RWPE1 (cell line): ENCODE data around the gene RBPMS2.

Experiments
- CTCF ChIA-PET: fragments of 350-600 bp; sonication (Branson Sonifier 250); formaldehyde crosslinking; extraction: SDS; loops from one replicate; lab custom pipeline; 2021; lab: Yijun Ruan, JAX
- POLR2A ChIA-PET: fragments of 400-600 bp; formaldehyde crosslinking; extraction: SDS; loops from one replicate; lab custom pipeline; 2020; ENCODE audit warnings: antibody characterized with exemption; ENCODE audit not compliant: low non-redundant PET; lab: Yijun Ruan, JAX
- DNase-seq: peaks from one replicate; pipeline ENCODE4 v3.0.0; 2012; ENCODE audit warnings: low spot score
- H3K27ac ChIP-seq: fragments of 450-650 bp; 2 replicates; pipeline ENCODE4 v1.5.1; 2017
- TF ChIP-seq, protein P1 (sequence below): fragments of 450-650 bp; conservative IDR thresholded peaks from 2 replicates; pipeline ENCODE4 v1.5.1; 2017; ENCODE audit warnings: low read depth, mild to moderate bottlenecking

The RBPMS2 gene

DNA sequence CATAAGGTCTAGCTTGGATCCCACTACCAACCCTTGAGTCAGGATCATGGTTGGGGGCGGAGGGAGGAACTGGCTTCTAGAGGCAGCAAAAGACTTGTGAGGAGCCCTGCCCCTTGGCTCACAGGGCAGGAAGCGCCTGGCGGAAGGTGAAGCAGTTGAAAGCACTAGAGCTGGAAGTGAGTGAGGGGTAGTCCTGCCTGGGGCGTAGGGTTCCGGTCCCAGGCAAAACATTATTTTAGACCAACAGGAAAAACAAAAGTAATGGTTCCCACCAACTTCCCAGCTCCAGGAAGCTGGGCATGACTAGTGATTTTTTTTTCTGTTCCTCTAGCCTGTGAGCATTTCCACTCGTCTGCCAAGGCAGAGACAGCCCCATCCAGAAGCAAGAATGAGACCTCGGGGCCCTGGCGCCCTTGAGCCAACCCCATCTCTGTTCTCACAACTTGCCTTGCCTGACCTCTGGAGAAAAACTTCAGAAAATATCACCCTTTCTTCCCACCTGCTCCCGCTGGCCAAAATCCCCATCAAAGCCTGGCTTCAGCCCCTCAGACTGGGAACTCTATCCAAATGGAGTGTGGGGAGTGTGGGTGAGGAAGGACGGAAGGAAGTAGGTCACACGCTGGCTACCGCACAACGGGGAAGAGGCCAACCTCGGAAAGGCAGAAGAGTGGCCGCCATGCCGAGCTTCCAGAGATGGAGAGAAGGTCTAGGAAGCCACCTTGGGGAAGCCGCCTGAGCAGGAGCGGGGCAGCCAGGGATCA lies 57.5 kb downstream of the RBPMS2 start:
- TF ChIP-seq, protein P1, sequence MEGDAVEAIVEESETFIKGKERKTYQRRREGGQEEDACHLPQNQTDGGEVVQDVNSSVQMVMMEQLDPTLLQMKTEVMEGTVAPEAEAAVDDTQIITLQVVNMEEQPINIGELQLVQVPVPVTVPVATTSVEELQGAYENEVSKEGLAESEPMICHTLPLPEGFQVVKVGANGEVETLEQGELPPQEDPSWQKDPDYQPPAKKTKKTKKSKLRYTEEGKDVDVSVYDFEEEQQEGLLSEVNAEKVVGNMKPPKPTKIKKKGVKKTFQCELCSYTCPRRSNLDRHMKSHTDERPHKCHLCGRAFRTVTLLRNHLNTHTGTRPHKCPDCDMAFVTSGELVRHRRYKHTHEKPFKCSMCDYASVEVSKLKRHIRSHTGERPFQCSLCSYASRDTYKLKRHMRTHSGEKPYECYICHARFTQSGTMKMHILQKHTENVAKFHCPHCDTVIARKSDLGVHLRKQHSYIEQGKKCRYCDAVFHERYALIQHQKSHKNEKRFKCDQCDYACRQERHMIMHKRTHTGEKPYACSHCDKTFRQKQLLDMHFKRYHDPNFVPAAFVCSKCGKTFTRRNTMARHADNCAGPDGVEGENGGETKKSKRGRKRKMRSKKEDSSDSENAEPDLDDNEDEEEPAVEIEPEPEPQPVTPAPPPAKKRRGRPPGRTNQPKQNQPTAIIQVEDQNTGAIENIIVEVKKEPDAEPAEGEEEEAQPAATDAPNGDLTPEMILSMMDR = no peak
- H3K27ac ChIP-seq = no peak overlapping the region
- no peak for DNase-seq
- POLR2A ChIA-PET = no interaction called here
- CTCF ChIA-PET = interaction anchor here (0.6 to 1.3 kb wide), 3 partner anchors 10 to 553 kb away, joined by 3 to 4 read pairs (median 3); no protein-coding TSS in a partner anchor

DNA sequence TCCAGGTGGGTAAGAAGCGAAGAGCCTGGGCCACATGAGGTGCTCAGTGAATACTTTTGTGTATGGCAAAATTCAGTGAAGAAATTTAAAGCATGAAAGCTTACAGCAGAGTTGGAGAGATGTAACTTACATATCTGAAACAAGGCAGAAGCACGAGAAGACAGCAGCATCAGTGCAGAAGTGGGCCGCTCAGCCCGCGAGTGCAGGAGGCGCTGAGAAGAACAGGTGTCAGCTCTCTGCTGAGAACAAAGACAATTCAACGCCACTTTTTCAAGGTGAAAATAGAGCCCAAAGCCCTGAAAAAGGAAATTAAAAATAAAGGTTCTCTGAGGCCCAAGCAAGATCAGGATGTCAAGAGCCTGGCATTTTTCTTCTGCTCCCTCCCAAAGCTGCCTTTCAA lies 58.3 kb downstream of the RBPMS2 start:
- TF ChIP-seq, protein P1 = no peak
- POLR2A ChIA-PET = no interaction called here
- DNase-seq = no peak
- CTCF ChIA-PET = interaction anchor here (0.7 to 1.3 kb wide), 4 partner anchors 10 to 337 kb away, joined by 3 to 4 read pairs (median 3); no protein-coding TSS in a partner anchor
- no peak overlapping the region for H3K27ac ChIP-seq

DNA sequence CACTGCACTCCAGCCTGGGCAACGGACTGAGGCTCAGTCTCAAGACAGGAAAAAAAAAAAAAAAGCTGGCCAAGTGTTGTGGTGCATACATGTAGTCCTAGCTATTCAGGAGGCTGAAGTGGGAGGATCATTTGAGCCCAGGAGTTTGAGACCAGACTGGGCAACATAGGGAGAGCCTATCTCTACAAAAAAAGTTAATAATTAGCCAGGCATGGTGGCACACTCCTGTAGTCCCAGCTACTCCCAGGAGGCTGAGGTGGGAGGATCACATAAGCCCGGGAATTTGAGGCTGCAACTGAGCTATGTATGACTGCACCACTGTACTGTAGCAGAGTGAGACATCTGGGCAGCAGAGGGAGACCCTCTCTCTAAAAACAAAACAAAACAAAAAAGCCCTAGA lies 58.9 kb downstream of the RBPMS2 start:
- no peak for DNase-seq
- ChIA-PET POLR2A (no interaction called here), CTCF (interaction anchor here (0.6 to 1.0 kb wide), 4 partner anchors 11 to 562 kb away, joined by 3 to 4 read pairs (median 3); no protein-coding TSS in a partner anchor)
- TF ChIP-seq, protein P1 = no peak
- no peak overlapping the region for H3K27ac ChIP-seq

DNA sequence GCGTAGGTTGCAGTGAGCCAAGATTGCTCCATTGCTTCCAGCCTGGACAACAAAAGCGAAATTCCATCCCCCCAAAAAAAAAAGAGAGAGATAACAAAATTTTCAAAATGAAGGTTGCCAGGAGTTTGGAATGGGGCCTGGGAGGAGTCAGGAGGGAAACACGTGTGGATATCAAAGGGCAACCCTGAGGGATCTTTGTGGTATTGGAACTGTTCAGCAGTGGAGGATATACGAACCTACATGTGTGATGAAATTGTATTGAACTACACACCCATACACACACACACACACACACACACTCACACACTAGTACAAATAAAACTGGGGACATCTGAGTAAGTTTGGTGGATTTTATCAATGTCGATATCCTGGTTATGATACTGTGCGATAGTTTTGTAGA lies 61.8 kb downstream of the RBPMS2 start:
- no peak for DNase-seq
- ChIA-PET POLR2A (no interaction called here), CTCF (no interaction called here)
- H3K27ac ChIP-seq = no peak overlapping the region
- TF ChIP-seq, protein P1 = no peak

DNA sequence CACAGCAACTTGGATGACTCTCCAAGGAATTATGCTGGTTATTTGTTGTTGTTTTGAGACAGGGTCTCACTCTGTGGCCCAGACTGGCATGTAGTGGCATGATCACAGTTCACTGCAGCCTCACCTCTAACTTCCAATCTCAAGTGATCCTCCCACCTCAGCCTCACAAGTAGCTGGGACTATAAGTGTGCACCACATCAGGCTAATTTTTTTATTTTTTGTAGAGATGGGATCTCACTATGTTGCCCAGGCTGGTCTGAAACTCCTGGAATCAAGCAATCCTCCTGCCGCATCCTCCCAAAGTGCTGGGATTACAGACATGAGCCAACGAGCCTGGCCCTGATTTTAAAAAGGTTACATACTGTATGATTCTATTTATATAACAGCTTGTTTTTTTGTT lies 63.0 kb downstream of the RBPMS2 start:
- TF ChIP-seq, protein P1 = no peak
- DNase-seq = no peak
- POLR2A ChIA-PET = no interaction called here
- CTCF ChIA-PET = interaction anchor here (0.6 to 1.3 kb wide), 4 partner anchors 16 to 1232 kb away, joined by 4 to 7 read pairs (median 6); no protein-coding TSS in a partner anchor
- H3K27ac ChIP-seq = no peak overlapping the region

DNA sequence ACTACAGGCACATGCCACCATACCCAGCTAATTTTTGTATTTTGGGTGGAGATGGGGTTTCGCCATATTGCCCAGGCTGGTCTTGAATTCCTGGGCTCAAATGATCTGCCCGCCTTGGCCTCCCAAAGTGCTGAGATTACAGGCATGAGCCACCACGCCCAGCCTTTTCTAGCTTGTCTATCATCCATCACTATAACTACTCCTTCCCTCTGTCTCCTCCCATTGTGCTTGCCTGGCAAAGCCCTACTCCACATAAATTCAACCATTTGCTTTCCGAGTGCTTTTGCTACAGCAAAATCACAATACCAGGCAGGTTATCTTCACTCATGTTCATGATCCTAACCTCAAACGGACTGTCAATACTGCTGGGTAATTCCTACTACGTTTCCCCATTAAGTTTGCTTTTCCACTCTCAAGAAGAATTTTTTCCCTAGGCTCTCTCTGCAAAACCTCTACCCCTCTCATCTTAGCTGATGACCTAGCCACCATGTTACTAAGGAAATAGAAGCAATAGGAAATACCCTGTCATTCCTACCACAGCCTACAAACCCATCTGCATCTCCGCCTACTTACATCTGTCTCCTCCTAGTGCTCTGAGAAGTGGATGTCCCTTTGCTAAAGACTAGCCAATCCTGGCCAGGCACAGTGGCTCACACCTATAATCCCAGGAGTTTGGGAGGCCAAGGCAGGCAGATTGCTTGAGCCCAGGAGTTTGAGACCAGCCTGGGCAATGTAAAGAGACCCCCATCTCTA lies 64.5 kb downstream of the RBPMS2 start:
- H3K27ac ChIP-seq = no peak overlapping the region
- DNase-seq = no peak
- TF ChIP-seq, protein P1 = no peak
- CTCF ChIA-PET = interaction anchor here (0.6 to 1.3 kb wide), 2 partner anchors 24 to 455 kb away, joined by 3 read pairs; no protein-coding TSS in a partner anchor
- POLR2A ChIA-PET = interaction anchor here (0.7 kb wide), 1 partner anchor 168 kb away, joined by 3 read pairs; no protein-coding TSS in a partner anchor
